Mucosa of rectum (tissue), 2 donors: ENCODE measurements around the gene MYBPHL.

Source experiments
- H3K27ac ChIP-seq, 2 donors: one replicate each; pipeline ENCODE4 v1.7.0; 2013; ENCODE audit warnings: inconsistent platforms in 2 of 2, low read depth in 2 of 2, low read length in 2 of 2
- H3K27me3 ChIP-seq, 2 donors: one replicate each; pipeline ENCODE4 v1.7.0; 2013; ENCODE audit warnings: low read length in 2 of 2; ENCODE audit not compliant: control insufficient read depth in 2 of 2, insufficient read depth in 2 of 2
- H3K36me3 ChIP-seq, 2 donors: one replicate each; pipeline ENCODE4 v1.7.0; 2013; ENCODE audit warnings: low read length in 2 of 2; ENCODE audit not compliant: control insufficient read depth in 2 of 2, insufficient read depth in 2 of 2
- H3K4me1 ChIP-seq, 2 donors: one replicate each; pipeline ENCODE4 v1.7.0; 2013; ENCODE audit warnings: low read length in 2 of 2, mild to moderate bottlenecking in 1 of 2; ENCODE audit not compliant: control insufficient read depth in 2 of 2, insufficient read depth in 2 of 2
- H3K4me3 ChIP-seq, 2 donors: one replicate each; pipeline ENCODE4 v1.7.0; 2013; ENCODE audit warnings: low read length in 2 of 2
- H3K9ac ChIP-seq, 2 donors: one replicate each; pipeline ENCODE4 v1.7.0; 2013; ENCODE audit warnings: low read length in 2 of 2, low read depth in 1 of 2, mild to moderate bottlenecking in 1 of 2
- H3K9me3 ChIP-seq, 2 donors: one replicate each; pipeline ENCODE4 v1.7.0; 2013; ENCODE audit warnings: low read length in 2 of 2; ENCODE audit not compliant: control insufficient read depth in 2 of 2
- donor health status: healthy.
- donor health status: Normal muscosa, but diverticular disease.

The MYBPHL gene

GRCh38 chr1:109306832-109307273 lies at the start of gene MYBPHL:
Gene MYBPHL (minus strand): TSS chr1:109307011. CDS start chr1:109306991, 20 bp downstream.
- H3K4me1 ChIP-seq = no peaks in the 10 kb centered on the region
- no peak within 1 kb of the TSS for H3K27ac ChIP-seq
- H3K27me3 ChIP-seq = peaks cover 0 to 3% of the 10 kb centered on the region in 2 donors
- H3K4me3 ChIP-seq = no peak within 1 kb of the TSS
- no peaks in the 10 kb centered on the region for H3K9me3 ChIP-seq
- peaks cover 0 to 4% of the 10 kb centered on the region in 2 donors for H3K36me3 ChIP-seq
- H3K9ac ChIP-seq = no peak within 1 kb of the TSS

GRCh38 chr1:109356505-109356904 lies 49.7 kb upstream of the MYBPHL start:
- Histone ChIP-seq H3K4me1 (peaks cover 6 to 13% of the 10 kb centered on the region in 2 donors), H3K36me3 (peaks cover 0 to 3% of the 10 kb centered on the region in 2 donors), H3K27me3 (no peaks in the 10 kb centered on the region), H3K9ac (no peak overlapping the region), H3K27ac (no peak overlapping the region), H3K9me3 (no peaks in the 10 kb centered on the region), H3K4me3 (no peak overlapping the region)

DNA sequence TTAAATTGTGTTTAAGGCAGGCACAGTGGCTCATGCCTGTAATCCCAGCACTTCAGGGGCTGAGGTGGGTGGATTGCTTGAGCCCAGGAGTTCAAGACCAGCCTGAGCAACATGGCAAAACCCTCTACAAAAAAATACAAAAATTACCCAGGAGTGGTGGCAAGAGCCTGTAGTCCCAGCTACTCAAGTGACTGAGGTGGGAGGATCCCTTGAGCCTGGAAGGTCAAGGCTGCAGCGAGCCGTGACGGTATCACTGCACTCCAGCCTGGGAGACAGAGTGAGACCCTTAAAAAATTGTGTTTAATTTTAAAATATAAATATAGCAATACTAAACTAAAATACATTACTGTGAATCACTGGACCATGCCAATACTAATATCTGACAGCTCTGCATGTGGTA lies 48.1 kb upstream of the MYBPHL start:
- Histone ChIP-seq H3K36me3 (peaks cover 2 to 3% of the 10 kb centered on the region in 2 donors), H3K9ac (no peak overlapping the region), H3K4me3 (no peak overlapping the region), H3K27ac (no peak overlapping the region), H3K4me1 (peaks cover 14 to 26% of the 10 kb centered on the region in 2 donors), H3K9me3 (no peaks in the 10 kb centered on the region), H3K27me3 (no peaks in the 10 kb centered on the region)

- Histone ChIP-seq H3K36me3 (peaks cover 3 to 5% of the 10 kb centered on the region in 2 donors), H3K27me3 (no peaks in the 10 kb centered on the region), H3K9ac (no peak overlapping the region), H3K4me1 (peaks cover 11 to 24% of the 10 kb centered on the region in 2 donors), H3K27ac (peak overlapping the region; percentile 18 to 64), H3K9me3 (no peaks in the 10 kb centered on the region), H3K4me3 (peak overlapping the region; percentile 37 to 55)
These were observed 44.6 kb upstream of the MYBPHL start for GRCh38 chr1:109351457-109351856.

DNA sequence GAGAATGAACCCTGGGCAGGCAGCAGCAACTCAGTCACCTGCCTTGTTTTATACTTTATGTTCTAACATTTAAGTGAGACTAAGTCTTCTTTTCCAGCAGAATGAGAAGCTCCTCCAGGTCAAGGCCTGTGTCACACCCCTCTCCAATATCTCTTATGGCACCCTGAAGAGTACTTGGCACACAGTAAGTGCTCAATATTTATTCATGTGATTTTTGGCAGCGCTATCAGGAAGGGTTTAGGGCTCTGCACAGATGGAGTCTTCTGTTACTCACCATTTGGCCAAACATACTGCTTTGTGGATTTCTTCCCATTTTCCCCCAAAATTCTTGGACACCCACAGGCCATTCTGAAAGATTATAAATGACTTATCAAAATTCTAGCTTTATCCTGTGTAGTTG lies 43.8 kb upstream of the MYBPHL start:
- no peak overlapping the region for H3K27ac ChIP-seq
- H3K9ac ChIP-seq = no peak overlapping the region
- H3K4me3 ChIP-seq = no peak overlapping the region
- H3K4me1 ChIP-seq = peaks cover 11 to 24% of the 10 kb centered on the region in 2 donors
- peaks cover 3 to 6% of the 10 kb centered on the region in 2 donors for H3K36me3 ChIP-seq
- no peaks in the 10 kb centered on the region for H3K9me3 ChIP-seq
- H3K27me3 ChIP-seq = no peaks in the 10 kb centered on the region

DNA sequence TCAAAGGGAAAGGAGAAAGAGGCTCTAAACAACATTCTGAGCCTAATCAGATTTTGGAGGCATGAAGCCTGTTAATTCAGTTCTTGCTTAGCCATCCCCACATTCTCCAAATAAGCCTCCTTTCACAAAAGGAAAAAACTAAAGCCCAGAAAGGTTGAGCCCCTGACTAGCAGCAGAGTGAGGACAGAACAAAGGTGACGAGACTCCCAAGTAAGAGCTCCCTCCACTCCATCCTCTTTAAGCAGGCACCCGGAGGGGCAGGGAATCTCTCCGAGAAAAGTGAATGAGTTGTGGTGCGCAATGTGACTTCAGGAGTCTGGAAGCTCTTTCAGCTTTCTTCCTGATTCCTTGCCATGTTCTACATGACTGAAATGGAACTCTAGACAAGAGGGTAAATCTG lies 43.4 kb upstream of the MYBPHL start:
- H3K4me1 ChIP-seq = peaks cover 11 to 24% of the 10 kb centered on the region in 2 donors
- no peak overlapping the region for H3K4me3 ChIP-seq
- H3K9ac ChIP-seq = no peak overlapping the region
- H3K27ac ChIP-seq = no peak overlapping the region
- H3K36me3 ChIP-seq = peaks cover 3 to 10% of the 10 kb centered on the region in 2 donors
- no peaks in the 10 kb centered on the region for H3K9me3 ChIP-seq
- H3K27me3 ChIP-seq = no peaks in the 10 kb centered on the region

DNA sequence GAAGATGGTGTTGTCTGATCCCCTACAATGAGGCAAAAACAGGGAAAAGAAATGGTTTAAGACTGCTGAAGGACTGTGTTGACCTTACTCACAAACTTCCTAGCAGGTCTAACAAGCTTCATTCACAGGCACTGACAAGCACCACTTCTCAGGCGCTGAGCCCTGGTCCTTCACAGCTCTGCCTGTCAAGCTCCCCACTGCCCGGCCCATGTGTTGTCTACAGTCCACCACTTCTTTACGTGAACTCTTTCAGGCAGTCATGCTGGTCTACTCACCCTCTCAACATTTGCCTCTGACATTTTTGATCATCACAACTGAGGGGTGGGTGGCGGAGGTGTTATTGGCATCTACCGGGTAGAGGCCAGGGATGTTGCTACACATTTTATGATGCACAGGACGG lies 40.7 kb upstream of the MYBPHL start:
- Histone ChIP-seq H3K36me3 (peaks cover 5 to 12% of the 10 kb centered on the region in 2 donors), H3K9ac (no peak overlapping the region), H3K9me3 (no peaks in the 10 kb centered on the region), H3K4me1 (peaks cover 11 to 24% of the 10 kb centered on the region in 2 donors), H3K27ac (no peak overlapping the region), H3K4me3 (no peak overlapping the region), H3K27me3 (no peaks in the 10 kb centered on the region)

DNA sequence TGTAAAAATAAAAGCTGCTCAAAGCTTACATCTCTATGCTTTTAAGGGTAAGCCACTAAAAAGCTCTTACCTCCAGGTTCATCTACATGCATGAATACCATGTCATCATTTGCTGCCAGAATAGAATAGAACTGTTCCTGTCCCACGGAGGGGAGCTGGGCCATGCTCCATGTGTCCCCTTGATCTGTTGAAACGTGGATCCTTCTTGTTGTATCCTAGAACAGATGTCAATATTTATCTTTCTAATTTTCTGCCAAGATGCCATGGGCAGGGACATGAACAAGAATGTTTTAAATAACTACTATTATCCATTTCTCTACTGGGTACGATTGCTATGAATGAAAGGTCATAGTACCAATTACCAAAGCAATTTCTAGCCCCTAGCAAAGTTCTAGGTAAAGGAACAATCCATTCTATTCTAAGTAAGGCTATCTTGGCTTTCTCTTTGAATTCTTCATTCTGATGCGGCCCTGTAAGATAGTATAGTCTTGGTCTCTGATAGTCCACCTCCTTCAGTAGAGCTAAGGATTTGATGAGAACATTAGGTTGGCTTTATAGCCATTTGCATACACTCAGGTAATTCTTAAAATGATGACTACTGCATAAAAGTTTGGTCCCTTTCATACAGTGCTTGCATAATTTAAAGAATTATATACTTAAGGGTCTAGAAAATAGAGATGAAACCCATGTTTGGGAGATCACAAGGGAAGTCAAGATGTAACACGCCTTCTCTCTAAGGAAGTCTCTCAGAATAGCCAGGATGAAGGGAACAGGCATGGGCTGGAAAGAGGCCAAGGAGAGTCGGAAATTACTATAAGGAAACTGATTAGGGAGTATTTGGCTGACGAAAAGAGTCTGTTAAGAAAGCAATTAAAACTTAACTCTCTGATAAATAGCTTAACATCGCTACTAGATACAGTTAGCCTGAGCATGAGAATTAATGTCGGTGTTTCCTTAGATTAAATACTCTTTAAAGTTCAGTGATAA lies 35.4 kb upstream of the MYBPHL start:
- Histone ChIP-seq H3K4me1 (no peaks in the 10 kb centered on the region), H3K9me3 (no peaks in the 10 kb centered on the region), H3K27ac (no peak overlapping the region), H3K9ac (no peak overlapping the region), H3K4me3 (no peak overlapping the region), H3K36me3 (peaks cover 27 to 29% of the 10 kb centered on the region in 2 donors), H3K27me3 (no peaks in the 10 kb centered on the region)

- Histone ChIP-seq H3K4me3 (no peak overlapping the region), H3K36me3 (peaks cover 36 to 37% of the 10 kb centered on the region in 2 donors), H3K27me3 (no peaks in the 10 kb centered on the region), H3K9me3 (no peaks in the 10 kb centered on the region), H3K4me1 (no peaks in the 10 kb centered on the region), H3K9ac (no peak overlapping the region), H3K27ac (no peak overlapping the region)
These were observed 31.8 kb upstream of the MYBPHL start for GRCh38 chr1:109338608-109339007.

DNA sequence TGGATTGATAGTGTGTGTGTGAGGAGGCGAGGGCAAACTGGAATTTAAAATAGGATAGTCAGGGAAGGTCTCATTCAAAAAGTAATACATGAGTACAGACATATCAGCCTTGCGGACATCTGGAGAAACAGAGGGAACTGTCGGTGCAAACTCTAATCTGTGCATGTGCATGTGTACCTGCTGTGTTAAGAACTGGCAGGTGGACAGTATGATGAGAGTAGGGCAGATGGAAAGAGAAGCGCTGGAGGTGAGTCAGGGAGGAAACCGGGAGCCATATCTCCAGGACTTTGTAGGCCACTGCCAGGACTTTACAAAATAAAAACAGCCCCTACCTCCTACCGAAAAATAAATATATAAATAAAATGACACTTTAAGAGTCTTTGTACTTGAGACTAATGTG lies 31.3 kb upstream of the MYBPHL start:
- H3K4me3 ChIP-seq = no peak overlapping the region
- no peak overlapping the region for H3K27ac ChIP-seq
- H3K4me1 ChIP-seq = no peaks in the 10 kb centered on the region
- peaks cover 37 to 40% of the 10 kb centered on the region in 2 donors for H3K36me3 ChIP-seq
- no peak overlapping the region for H3K9ac ChIP-seq
- H3K9me3 ChIP-seq = no peaks in the 10 kb centered on the region
- H3K27me3 ChIP-seq = no peaks in the 10 kb centered on the region
